ENCODE results near the gene MMP17. TPM values are rescaled to one million over a fixed set of nuclear protein-coding genes. Genes with fewer than 3 reads are reported as not detected.

MMP17 gene
- total and polyA plus RNA-seq, 10 of the 15 experiments (the other 5 are each of a cell fraction or from before 2014, with no cell fraction given): 0.11 to 0.28 (median 0.23) TPM; not detected in 7

DNA sequence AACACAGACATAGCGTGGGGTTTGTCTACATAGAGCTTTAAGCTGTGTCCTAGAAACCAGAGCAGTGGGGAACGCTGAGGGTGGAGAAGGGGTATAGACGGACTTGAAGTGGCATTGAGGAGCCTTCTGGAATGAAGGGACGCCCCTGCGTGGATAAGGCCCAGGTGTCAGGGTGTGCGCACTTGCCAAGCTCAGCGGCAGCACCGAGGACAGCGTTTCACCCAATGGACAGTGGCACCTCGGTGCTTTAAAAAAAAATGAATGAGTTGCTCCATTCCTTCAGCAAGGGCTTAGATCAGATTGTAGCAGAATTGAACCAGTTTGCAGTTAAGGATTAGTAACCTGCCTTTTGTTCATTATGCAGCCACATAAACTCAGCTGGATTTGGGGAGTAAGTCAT lies 33.6 kb upstream of the MMP17 start:
- no TSS peak for BruUV-seq (replicated peaks)
- in situ Hi-C loops (cut with MboI) (no loop called here), intact Hi-C loops (cut with micrococcal nuclease; ENCODE audit: unreplicated experiment) (no loop called here)
- 83% methylated on average over 10 of the region's 10 CpGs for WGBS (ENCODE audit: insufficient coverage, insufficient replicate concordance, low lambda C conversion rate, missing lambda C conversion rate)
- ATAC-seq: no peak
- peaks cover 3 to 13% of the 10 kb centered on the region in 2 experiments for H3K36me3 ChIP-seq (ENCODE audit: control insufficient read depth in 2 of 2, insufficient read depth in 2 of 2, low read length in 1 of 2)
- no peaks in the 10 kb centered on the region for H3K79me2 ChIP-seq (ENCODE audit: control insufficient read depth, insufficient read depth, low read length)
- H3K27me3 ChIP-seq (replicated peaks in 1 of 2; ENCODE audit: control insufficient read depth in 2 of 2, insufficient read depth in 2 of 2, low read length in 1 of 2): no peaks in the 10 kb centered on the region
- TF ChIP-seq, protein P1, sequence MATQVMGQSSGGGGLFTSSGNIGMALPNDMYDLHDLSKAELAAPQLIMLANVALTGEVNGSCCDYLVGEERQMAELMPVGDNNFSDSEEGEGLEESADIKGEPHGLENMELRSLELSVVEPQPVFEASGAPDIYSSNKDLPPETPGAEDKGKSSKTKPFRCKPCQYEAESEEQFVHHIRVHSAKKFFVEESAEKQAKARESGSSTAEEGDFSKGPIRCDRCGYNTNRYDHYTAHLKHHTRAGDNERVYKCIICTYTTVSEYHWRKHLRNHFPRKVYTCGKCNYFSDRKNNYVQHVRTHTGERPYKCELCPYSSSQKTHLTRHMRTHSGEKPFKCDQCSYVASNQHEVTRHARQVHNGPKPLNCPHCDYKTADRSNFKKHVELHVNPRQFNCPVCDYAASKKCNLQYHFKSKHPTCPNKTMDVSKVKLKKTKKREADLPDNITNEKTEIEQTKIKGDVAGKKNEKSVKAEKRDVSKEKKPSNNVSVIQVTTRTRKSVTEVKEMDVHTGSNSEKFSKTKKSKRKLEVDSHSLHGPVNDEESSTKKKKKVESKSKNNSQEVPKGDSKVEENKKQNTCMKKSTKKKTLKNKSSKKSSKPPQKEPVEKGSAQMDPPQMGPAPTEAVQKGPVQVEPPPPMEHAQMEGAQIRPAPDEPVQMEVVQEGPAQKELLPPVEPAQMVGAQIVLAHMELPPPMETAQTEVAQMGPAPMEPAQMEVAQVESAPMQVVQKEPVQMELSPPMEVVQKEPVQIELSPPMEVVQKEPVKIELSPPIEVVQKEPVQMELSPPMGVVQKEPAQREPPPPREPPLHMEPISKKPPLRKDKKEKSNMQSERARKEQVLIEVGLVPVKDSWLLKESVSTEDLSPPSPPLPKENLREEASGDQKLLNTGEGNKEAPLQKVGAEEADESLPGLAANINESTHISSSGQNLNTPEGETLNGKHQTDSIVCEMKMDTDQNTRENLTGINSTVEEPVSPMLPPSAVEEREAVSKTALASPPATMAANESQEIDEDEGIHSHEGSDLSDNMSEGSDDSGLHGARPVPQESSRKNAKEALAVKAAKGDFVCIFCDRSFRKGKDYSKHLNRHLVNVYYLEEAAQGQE (IDR thresholded peaks at IDR 0.05; ENCODE audit: low read depth, low read length): no peak
- no peak for TF ChIP-seq TAF1 (IDR thresholded peaks at IDR 0.05; ENCODE audit: borderline replicate concordance, low read depth, low read length)
- no peak for TF ChIP-seq LARP7 (IDR thresholded peaks at IDR 0.05)
- no peak for TF ChIP-seq ZNF384 (IDR thresholded peaks at IDR 0.05; ENCODE audit: borderline replicate concordance, low read depth, low read length)
- no peak for TF ChIP-seq ETV6 (conservative IDR thresholded peaks at IDR 0.05 in 1 of 2, IDR thresholded peaks at IDR 0.05 in 1 of 2; ENCODE audit: borderline replicate concordance in 1 of 2, low read depth in 1 of 2)
- TF ChIP-seq, protein P2, sequence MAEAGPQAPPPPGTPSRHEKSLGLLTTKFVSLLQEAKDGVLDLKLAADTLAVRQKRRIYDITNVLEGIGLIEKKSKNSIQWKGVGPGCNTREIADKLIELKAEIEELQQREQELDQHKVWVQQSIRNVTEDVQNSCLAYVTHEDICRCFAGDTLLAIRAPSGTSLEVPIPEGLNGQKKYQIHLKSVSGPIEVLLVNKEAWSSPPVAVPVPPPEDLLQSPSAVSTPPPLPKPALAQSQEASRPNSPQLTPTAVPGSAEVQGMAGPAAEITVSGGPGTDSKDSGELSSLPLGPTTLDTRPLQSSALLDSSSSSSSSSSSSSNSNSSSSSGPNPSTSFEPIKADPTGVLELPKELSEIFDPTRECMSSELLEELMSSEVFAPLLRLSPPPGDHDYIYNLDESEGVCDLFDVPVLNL (IDR thresholded peaks at IDR 0.05; ENCODE audit: low read depth, low read length): no peak
- TF ChIP-seq NR2C1 (IDR thresholded peaks at IDR 0.05): no peak
- no peak for TF ChIP-seq SMAD5 (IDR thresholded peaks at IDR 0.05; ENCODE audit: low read depth)
- TF ChIP-seq NFYB (IDR thresholded peaks at IDR 0.05; ENCODE audit: insufficient read depth, low read depth, low read length): no peak
- no peak for TF ChIP-seq ASH2L (IDR thresholded peaks at IDR 0.05; ENCODE audit: borderline replicate concordance, low read depth)
- TF ChIP-seq DPF2 (IDR thresholded peaks at IDR 0.05): no peak
- TF ChIP-seq HSF1 (IDR thresholded peaks at IDR 0.05; ENCODE audit: low read depth, low read length): no peak
- no peak for TF ChIP-seq NR2C2 (IDR thresholded peaks at IDR 0.05; ENCODE audit: borderline replicate concordance, control insufficient read depth, insufficient read length, low read depth)
- TF ChIP-seq NBN (IDR thresholded peaks at IDR 0.05): no peak
- TF ChIP-seq JUNB (IDR thresholded peaks at IDR 0.05): no peak
- TF ChIP-seq ATF2 (IDR thresholded peaks at IDR 0.05; ENCODE audit: low read length): no peak
- TF ChIP-seq PML (IDR thresholded peaks at IDR 0.05; ENCODE audit: low read length): no peak
- no peaks in the 10 kb centered on the region for H3K4me1 ChIP-seq (ENCODE audit: control insufficient read depth, insufficient read depth, low read length)
- ChIA-PET SMC1A (ENCODE audit: uncharacterized antibody, unreplicated experiment) (no interaction called here), RAD21 (ENCODE audit: unreplicated experiment) (no interaction called here), CTCF (interaction anchor here (0.6 kb wide), 1 partner anchor 882 kb away, joined by 3 read pairs; no protein-coding TSS in a partner anchor), POLR2A (no interaction called here)
- no peaks in the 10 kb centered on the region for H3K9me3 ChIP-seq (replicated peaks; ENCODE audit: control insufficient read depth, insufficient read depth, low read length)
- DNase-seq (ENCODE audit: low read depth, low spot score): no peak
- H3K27ac ChIP-seq (ENCODE audit: control insufficient read depth, insufficient read depth): no peak overlapping the region
- H3K9ac ChIP-seq (ENCODE audit: control insufficient read depth, insufficient read depth, low read length): no peak overlapping the region
- H2AFZ ChIP-seq (ENCODE audit: control insufficient read depth, low read depth, low read length): no peak overlapping the region
- no peak for FAIRE-seq
- H4K20me1 ChIP-seq (ENCODE audit: control insufficient read depth, insufficient read depth): no peaks in the 10 kb centered on the region
- no peak overlapping the region for H3K4me2 ChIP-seq (ENCODE audit: control insufficient read depth, insufficient read depth)
- H3K4me3 ChIP-seq: no peak overlapping the region

All from GM12878 (cell line).